Trophoblast cell (in vitro differentiated cells and primary cell): Measurements from ENCODE around the gene POLDIP3.

Experiments
- DNase-seq, 2 donors: peaks; one replicate each; pipeline ENCODE4 v3.0.0-alpha.2; 2016
- H2AFZ ChIP-seq: 2 replicates; pipeline ENCODE4 v1.6.1; 2013; ENCODE audit warnings: low read length, moderate library complexity, mild to moderate bottlenecking; ENCODE audit not compliant: insufficient read depth, poor library complexity
- H2AK5ac ChIP-seq: 2 replicates; pipeline ENCODE4 v1.6.1; 2013; ENCODE audit warnings: mild to moderate bottlenecking, low read length
- H2BK120ac ChIP-seq: 2 replicates; pipeline ENCODE4 v1.6.1; 2013; ENCODE audit warnings: low read length, mild to moderate bottlenecking, moderate library complexity; ENCODE audit not compliant: insufficient read depth, poor library complexity
- H2BK12ac ChIP-seq: 2 replicates; pipeline ENCODE4 v1.6.1; 2013; ENCODE audit warnings: mild to moderate bottlenecking, low read length, moderate library complexity
- H2BK5ac ChIP-seq: 2 replicates; pipeline ENCODE4 v1.6.1; 2013; ENCODE audit warnings: low read length, low read depth, moderate library complexity, mild to moderate bottlenecking; ENCODE audit not compliant: poor library complexity
- H3K14ac ChIP-seq: 2 replicates; pipeline ENCODE4 v1.6.1; 2013; ENCODE audit warnings: mild to moderate bottlenecking, low read length
- H3K18ac ChIP-seq: 2 replicates; pipeline ENCODE4 v1.6.1; 2013; ENCODE audit warnings: mild to moderate bottlenecking, low read length
- H3K23ac ChIP-seq: 2 replicates; pipeline ENCODE4 v1.6.1; 2013; ENCODE audit warnings: low read length
- H3K27ac ChIP-seq: 2 replicates; pipeline ENCODE4 v1.5.1; 2013; ENCODE audit warnings: low read depth, mild to moderate bottlenecking, inconsistent platforms, low read length, moderate library complexity
- H3K27me3 ChIP-seq: 2 replicates; pipeline ENCODE4 v1.6.1; 2013; ENCODE audit warnings: inconsistent platforms, mild to moderate bottlenecking, low read length, moderate library complexity; ENCODE audit not compliant: insufficient read depth
- H3K36me3 ChIP-seq, 2 experiments: 1 replicate in 1 of 2; 2 replicates in 1 of 2; pipeline ENCODE4 v1.6.1; 2013; ENCODE audit warnings: low read length in 2 of 2, mild to moderate bottlenecking in 2 of 2, moderate library complexity in 1 of 2; ENCODE audit not compliant: insufficient read depth in 2 of 2, control insufficient read depth in 1 of 2
- H3K4ac ChIP-seq: 2 replicates; pipeline ENCODE4 v1.6.1; 2013; ENCODE audit warnings: low read depth, mild to moderate bottlenecking, low read length, moderate library complexity
- H3K4me1 ChIP-seq, 2 experiments: 1 replicate in 1 of 2; 2 replicates in 1 of 2; pipeline ENCODE4 v1.6.1; 2013; ENCODE audit warnings: low read length in 2 of 2, mild to moderate bottlenecking in 2 of 2, moderate library complexity in 1 of 2; ENCODE audit not compliant: insufficient read depth in 2 of 2, control insufficient read depth in 1 of 2
- H3K4me2 ChIP-seq: 2 replicates; pipeline ENCODE4 v1.6.1; 2013; ENCODE audit warnings: inconsistent platforms, mild to moderate bottlenecking, low read length, moderate library complexity
- H3K4me3 ChIP-seq: 2 replicates; pipeline ENCODE4 v1.5.1; 2013; ENCODE audit warnings: mild to moderate bottlenecking, low read depth, low read length, inconsistent platforms
- H3K79me1 ChIP-seq: one replicate; pipeline ENCODE4 v1.6.1; 2013; ENCODE audit warnings: low read length
- H3K79me2 ChIP-seq: 2 replicates; pipeline ENCODE4 v1.6.1; 2013; ENCODE audit warnings: low read length, mild to moderate bottlenecking; ENCODE audit not compliant: control insufficient read depth, insufficient read depth, poor library complexity
- H3K9ac ChIP-seq: 2 replicates; pipeline ENCODE4 v1.6.1; 2013; ENCODE audit warnings: mild to moderate bottlenecking, low read length
- H3K9me3 ChIP-seq: 2 replicates; pipeline ENCODE4 v1.6.1; 2013; ENCODE audit warnings: low read depth, mild to moderate bottlenecking, control low read depth, inconsistent platforms, low read length; ENCODE audit not compliant: insufficient read depth
- H4K12ac ChIP-seq: 2 replicates; pipeline ENCODE4 v1.6.1; 2013; ENCODE audit warnings: low read depth, mild to moderate bottlenecking, low read length, moderate library complexity
- H4K8ac ChIP-seq: 2 replicates; pipeline ENCODE4 v1.6.1; 2013; ENCODE audit warnings: low read depth, mild to moderate bottlenecking, low read length, moderate library complexity
- H4K91ac ChIP-seq: one replicate; pipeline ENCODE4 v1.6.1; 2013; ENCODE audit warnings: low read depth, mild to moderate bottlenecking, low read length, moderate library complexity
- WGBS: extraction: QIAGEN DNeasy Blood & Tissue Kit; methylation state at CpG from one replicate; pipeline ENCODE4 v1.1.7; 2013; ENCODE audit warnings: missing lambda C conversion rate; ENCODE audit not compliant: insufficient read length, insufficient coverage; ENCODE audit errors: extremely low coverage; 5-methylcytosine and 5-hydroxymethylcytosine counted together

The POLDIP3 gene

GRCh38 chr22:42626431-42626830, 11.7 kb upstream of the POLDIP3 start:
- no peak overlapping the region for H3K4me2 ChIP-seq
- no peak for DNase-seq
- no peak overlapping the region for H4K12ac ChIP-seq
- no peak overlapping the region for H2BK120ac ChIP-seq
- H3K4me1 ChIP-seq, result peaks cover 5 to 7% of the 10 kb centered on the region in 2 experiments
- no peak overlapping the region for H3K18ac ChIP-seq
- no CpG with 5 or more reads among the region's 7 CpGs for WGBS
- H3K27ac ChIP-seq, result no peak overlapping the region
- peaks cover 66 to 70% of the 10 kb centered on the region in 2 experiments for H3K36me3 ChIP-seq
- H3K23ac ChIP-seq, result no peak overlapping the region
- H3K4me3 ChIP-seq, result no peak overlapping the region
- H4K8ac ChIP-seq, result no peak overlapping the region
- no peaks in the 10 kb centered on the region for H3K79me1 ChIP-seq
- no peak overlapping the region for H2BK5ac ChIP-seq
- H3K9ac ChIP-seq, result no peak overlapping the region
- H3K14ac ChIP-seq, result no peak overlapping the region
- no peak overlapping the region for H2AFZ ChIP-seq
- no peaks in the 10 kb centered on the region for H3K9me3 ChIP-seq
- no peak overlapping the region for H4K91ac ChIP-seq
- no peak overlapping the region for H2AK5ac ChIP-seq
- H3K79me2 ChIP-seq, result no peaks in the 10 kb centered on the region
- no peak overlapping the region for H2BK12ac ChIP-seq
- no peak overlapping the region for H3K4ac ChIP-seq
- no peaks in the 10 kb centered on the region for H3K27me3 ChIP-seq

GRCh38 chr22:42625416-42625815, 10.7 kb upstream of the POLDIP3 start:
- Histone ChIP-seq H4K12ac (no peak overlapping the region), H3K14ac (no peak overlapping the region), H3K27me3 (no peaks in the 10 kb centered on the region), H3K36me3 (peaks cover 58 to 62% of the 10 kb centered on the region in 2 experiments), H2AFZ (no peak overlapping the region), H2BK12ac (no peak overlapping the region), H4K8ac (no peak overlapping the region), H2BK5ac (no peak overlapping the region), H2AK5ac (no peak overlapping the region), H3K4me1 (peaks cover 5 to 7% of the 10 kb centered on the region in 2 experiments), H3K9ac (no peak overlapping the region), H3K4ac (no peak overlapping the region), H3K27ac (no peak overlapping the region), H3K79me2 (no peaks in the 10 kb centered on the region), H3K9me3 (no peaks in the 10 kb centered on the region), H2BK120ac (no peak overlapping the region), H3K4me2 (no peak overlapping the region), H3K18ac (no peak overlapping the region), H3K4me3 (no peak overlapping the region), H3K79me1 (no peaks in the 10 kb centered on the region), H4K91ac (no peak overlapping the region), H3K23ac (no peak overlapping the region)
- no CpG with 5 or more reads among the region's 15 CpGs for WGBS
- no peak for DNase-seq

GRCh38 chr22:42624551-42625106, 9.9 kb upstream of the POLDIP3 start:
- Histone ChIP-seq H2BK12ac (no peak overlapping the region), H2BK5ac (no peak overlapping the region), H3K79me1 (no peaks in the 10 kb centered on the region), H3K4me2 (no peak overlapping the region), H3K79me2 (no peaks in the 10 kb centered on the region), H4K12ac (no peak overlapping the region), H3K23ac (no peak overlapping the region), H3K4ac (no peak overlapping the region), H2AFZ (no peak overlapping the region), H3K18ac (no peak overlapping the region), H3K4me3 (no peak overlapping the region), H2AK5ac (no peak overlapping the region), H4K91ac (no peak overlapping the region), H2BK120ac (no peak overlapping the region), H4K8ac (no peak overlapping the region), H3K27ac (no peak overlapping the region), H3K9ac (no peak overlapping the region), H3K14ac (no peak overlapping the region), H3K27me3 (no peaks in the 10 kb centered on the region), H3K9me3 (no peaks in the 10 kb centered on the region), H3K36me3 (peaks cover 60 to 65% of the 10 kb centered on the region in 2 experiments), H3K4me1 (peaks cover 5 to 7% of the 10 kb centered on the region in 2 experiments)
- WGBS, result no CpG with 5 or more reads among the region's 12 CpGs
- no peak for DNase-seq

GRCh38 chr22:42623756-42624441, 9.2 kb upstream of the POLDIP3 start:
- no peak overlapping the region for H4K8ac ChIP-seq
- no peak overlapping the region for H3K27ac ChIP-seq
- no peak overlapping the region for H4K91ac ChIP-seq
- H3K14ac ChIP-seq, result no peak overlapping the region
- no peak overlapping the region for H2BK5ac ChIP-seq
- H2BK12ac ChIP-seq, result no peak overlapping the region
- H3K27me3 ChIP-seq, result no peaks in the 10 kb centered on the region
- H3K79me1 ChIP-seq, result no peaks in the 10 kb centered on the region
- H2AK5ac ChIP-seq, result no peak overlapping the region
- H3K4me2 ChIP-seq, result no peak overlapping the region
- H3K9me3 ChIP-seq, result no peaks in the 10 kb centered on the region
- H2AFZ ChIP-seq, result no peak overlapping the region
- no peak overlapping the region for H3K4me3 ChIP-seq
- H3K9ac ChIP-seq, result no peak overlapping the region
- H3K36me3 ChIP-seq, result peaks cover 60 to 64% of the 10 kb centered on the region in 2 experiments
- no peak overlapping the region for H3K18ac ChIP-seq
- no peak overlapping the region for H2BK120ac ChIP-seq
- no peak overlapping the region for H3K4ac ChIP-seq
- no peak overlapping the region for H4K12ac ChIP-seq
- no peak for DNase-seq
- peaks cover 5 to 7% of the 10 kb centered on the region in 2 experiments for H3K4me1 ChIP-seq
- no CpG with 5 or more reads among the region's 29 CpGs for WGBS
- no peak overlapping the region for H3K23ac ChIP-seq
- no peaks in the 10 kb centered on the region for H3K79me2 ChIP-seq
